HG02623 (cell line): ENCODE results near the gene ADAMTS13.

ENCODE experiments used
- ATAC-seq: cut with Tn5 transposase; IDR thresholded peaks from one replicate; pipeline ENCODE4 v1.9.1; 2021; ENCODE audit warnings: moderate library complexity; ENCODE audit not compliant: unreplicated experiment

The ADAMTS13 gene

DNA sequence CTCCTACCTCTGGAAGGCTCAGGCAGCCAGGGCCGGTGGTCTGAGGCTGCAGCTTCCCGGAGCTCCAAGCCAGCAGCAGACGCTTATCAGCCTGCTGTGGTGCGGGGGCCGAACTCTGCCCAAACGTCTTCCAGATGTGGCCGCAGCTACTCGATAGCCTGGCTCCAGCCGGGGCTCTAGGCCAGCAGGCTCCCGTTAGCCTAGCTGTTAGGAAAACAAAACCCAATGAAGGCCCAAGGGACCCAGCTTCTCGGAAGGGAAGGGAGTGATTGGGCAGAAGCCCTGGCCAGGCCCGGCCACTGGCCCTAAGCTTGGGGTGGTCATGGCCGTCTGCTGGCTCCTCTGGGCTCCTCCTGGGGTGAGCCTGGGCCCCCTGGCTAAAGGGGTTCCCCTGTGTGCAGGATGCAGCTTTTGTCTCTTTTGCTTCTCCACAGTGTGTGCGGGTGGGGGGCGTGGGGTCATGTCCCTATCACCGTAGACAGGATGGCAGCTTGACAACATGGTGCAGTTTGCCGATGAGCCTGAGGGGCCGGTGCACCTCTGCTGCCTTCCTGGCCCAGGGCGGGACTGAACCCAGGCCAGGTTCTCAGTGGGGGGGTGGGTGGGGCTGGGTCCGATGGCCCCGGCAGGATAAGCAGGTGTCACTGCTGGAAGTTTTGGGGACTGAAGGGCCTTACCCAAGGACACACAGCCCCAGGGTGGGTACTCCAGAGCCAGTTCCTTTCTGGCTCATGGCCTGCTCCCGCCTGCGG lies 83.9 kb downstream of the ADAMTS13 start:
- ATAC-seq = no peak

DNA sequence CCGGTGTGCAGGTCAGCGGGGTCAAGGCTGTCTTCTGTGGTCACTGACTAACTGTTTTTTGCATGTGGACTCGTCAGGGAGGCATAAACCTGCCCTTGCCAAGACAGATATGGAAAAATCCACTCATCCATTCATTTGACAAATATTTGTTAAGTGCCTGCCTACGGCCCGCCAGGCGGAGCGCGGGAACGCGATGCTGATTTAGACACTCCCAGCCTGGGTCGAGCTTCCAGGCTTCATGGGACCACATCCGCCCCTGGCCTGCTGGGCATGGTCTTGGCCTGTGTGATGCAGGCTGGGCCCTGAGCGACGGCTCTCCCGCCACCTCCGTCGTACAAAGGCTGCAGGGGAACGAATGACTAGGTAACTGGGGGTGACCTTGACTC lies 84.5 kb downstream of the ADAMTS13 start:
- no peak for ATAC-seq

DNA sequence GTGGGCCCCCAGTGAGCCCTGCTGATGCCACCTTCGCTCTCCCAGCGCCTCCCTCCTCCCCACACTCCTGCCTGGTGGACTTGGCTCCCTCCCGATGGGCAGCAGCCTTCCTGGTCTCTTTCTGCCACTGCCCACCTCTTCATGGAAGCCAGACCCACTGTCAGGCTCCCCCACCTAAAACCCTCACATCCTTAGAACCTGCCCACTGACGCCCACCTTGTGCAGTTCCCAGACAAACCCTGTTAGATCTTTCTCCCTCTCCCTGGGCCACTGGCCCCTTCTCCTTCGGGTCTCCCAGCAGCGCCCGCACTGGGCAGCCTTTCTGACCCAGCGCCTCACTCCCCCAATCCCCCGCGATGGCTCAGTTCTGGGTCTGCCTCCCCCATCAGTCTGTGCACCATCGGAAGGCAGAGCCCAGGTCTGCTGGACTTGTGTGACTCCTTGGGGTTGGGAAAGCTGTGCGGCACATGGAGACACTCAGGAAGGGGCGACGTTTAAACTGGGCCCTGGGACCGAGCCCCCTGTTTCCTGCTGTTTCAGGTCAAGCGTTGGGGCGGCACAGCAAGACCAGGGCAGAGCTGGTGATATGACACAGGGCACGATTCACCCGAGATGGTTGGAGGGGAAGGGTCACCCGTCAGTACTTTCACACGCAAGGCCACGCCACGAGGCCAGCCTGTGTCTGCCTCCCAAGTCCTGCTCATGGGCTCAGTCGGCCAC lies 85.2 kb downstream of the ADAMTS13 start:
- no peak for ATAC-seq

DNA sequence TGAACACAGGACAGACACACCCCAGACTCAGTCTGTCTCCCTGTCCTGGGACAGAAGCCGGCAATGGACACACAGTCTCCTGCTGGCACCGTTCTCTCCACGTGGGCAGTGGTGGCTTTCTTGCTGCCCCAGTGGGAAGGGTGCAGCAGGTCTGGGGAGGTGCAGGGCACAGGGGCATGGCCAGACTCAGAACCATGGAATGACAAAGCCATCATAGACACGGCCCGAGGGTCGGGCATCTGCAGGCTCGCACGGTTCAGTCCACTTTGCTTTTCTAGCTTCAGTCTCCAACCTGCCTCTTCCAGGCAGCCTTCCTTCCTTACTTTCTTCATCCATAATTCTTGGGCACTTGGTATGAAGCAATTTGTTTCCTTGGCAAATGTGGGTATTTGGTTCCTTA lies 85.9 kb downstream of the ADAMTS13 start:
- no peak for ATAC-seq
